B cell (primary cell): ENCODE data around the gene GALNT18. TPM values are rescaled to one million over a fixed set of nuclear protein-coding genes. Genes with fewer than 3 reads are reported as not detected.

ENCODE experiments used
- ATAC-seq: fragments of 200-7000 bp; cut with Tn5 transposase; one replicate; pipeline ENCODE4 v1.10.0; 2021; ENCODE audit warnings: low read depth, mild to moderate bottlenecking, moderate number of reproducible peaks, moderate library complexity
- CTCF ChIA-PET: fragments of 350-600 bp; sonication (Branson Sonifier 250); formaldehyde crosslinking; loops from one replicate; lab custom pipeline; 2021; ENCODE audit warnings: antibody characterized with exemption, inconsistent platforms; lab: Charles Lee
- POLR2A ChIA-PET: fragments of 350-600 bp; sonication (Branson Sonifier 250); formaldehyde crosslinking; loops from one replicate; lab custom pipeline; 2021; ENCODE audit warnings: antibody characterized with exemption; lab: Charles Lee
- DNase-seq: peaks from one replicate; pipeline ENCODE4 v3.0.0; 2013
- H2AFZ ChIP-seq: 2 replicates; pipeline ENCODE4 v1.6.1; 2012; ENCODE audit warnings: mild to moderate bottlenecking, low read depth, low read length; ENCODE audit not compliant: insufficient read depth, poor library complexity, severe bottlenecking
- H3K27ac ChIP-seq, 2 donors: 1 replicate in 1 of 2; 2 replicates in 1 of 2; pipeline ENCODE4 v1.5.1; 2012 to 2013; ENCODE audit warnings: low read length in 2 of 2, mild to moderate bottlenecking in 2 of 2, moderate library complexity in 1 of 2
- H3K27me3 ChIP-seq, 4 experiments: fragments of 200-600 bp in 1 of 4; sonication (generic) in 1 of 4; replicated peaks in 1 of 4; 1 replicate in 2 of 4; 2 replicates in 2 of 4; pipeline versions ENCODE4 v1.6.1 to v1.7.0; 2013 to 2016; ENCODE audit warnings: low read length in 3 of 4, mild to moderate bottlenecking in 2 of 4, mixed read lengths in 1 of 4, moderate library complexity in 1 of 4; ENCODE audit not compliant: insufficient read depth in 4 of 4, control insufficient read depth in 3 of 4; ENCODE audit errors: control extremely low read depth in 1 of 4
- H3K36me3 ChIP-seq, 2 experiments: replicated peaks in 1 of 2; 1 replicate in 1 of 2; 2 replicates in 1 of 2; pipeline versions ENCODE4 v1.6.1 to v1.7.1; 2013; ENCODE audit warnings: low read length in 1 of 2; ENCODE audit not compliant: insufficient read depth in 2 of 2, control insufficient read depth in 1 of 2; ENCODE audit errors: control extremely low read depth in 1 of 2, extremely low read depth in 1 of 2
- H3K4me1 ChIP-seq, 2 donors: fragments of 200-600 bp in 1 of 2; sonication (generic) in 1 of 2; 1 replicate in 1 of 2; 2 replicates in 1 of 2; pipeline versions ENCODE4 v1.5.1 to v1.6.1; 2013 to 2017; ENCODE audit warnings: low read length in 2 of 2; ENCODE audit not compliant: control insufficient read depth in 2 of 2, insufficient read depth in 2 of 2
- H3K4me2 ChIP-seq: replicated peaks from 2 replicates; pipeline ENCODE3; 2012; ENCODE audit warnings: mild to moderate bottlenecking, low read depth, low read length; ENCODE audit not compliant: poor library complexity, severe bottlenecking
- H3K4me3 ChIP-seq, 5 experiments: fragments of 200-600 bp in 1 of 5; sonication (generic) in 1 of 5; 1 replicate in 3 of 5; 2 replicates in 2 of 5; pipeline versions ENCODE4 v1.5.1 to v1.7.0; 2011 to 2016; ENCODE audit warnings: low read length in 4 of 5, mild to moderate bottlenecking in 4 of 5, low read depth in 2 of 5, control low read depth in 1 of 5, moderate library complexity in 1 of 5; ENCODE audit not compliant: insufficient read depth in 1 of 5; ENCODE audit errors: control extremely low read depth in 1 of 5, extremely low read depth in 1 of 5
- H3K79me2 ChIP-seq: fragments of 200-600 bp; sonication (generic); one replicate; pipeline ENCODE4 v1.6.0; 2016; ENCODE audit warnings: low read length; ENCODE audit not compliant: control insufficient read depth, insufficient read depth
- H3K9ac ChIP-seq: fragments of 200-600 bp; sonication (generic); 2 replicates; pipeline ENCODE4 v1.6.1; 2017; ENCODE audit warnings: mild to moderate bottlenecking, low read length, moderate library complexity
- H3K9me3 ChIP-seq, 3 donors: one replicate each; pipeline versions ENCODE4 v1.6.1 to v1.7.1; 2013; ENCODE audit warnings: low read length in 2 of 3; ENCODE audit not compliant: control insufficient read depth in 2 of 3, insufficient read depth in 1 of 3; ENCODE audit errors: control extremely low read depth in 1 of 3
- H4K20me1 ChIP-seq: 2 replicates; pipeline ENCODE4 v1.6.0; 2012; ENCODE audit warnings: mild to moderate bottlenecking, low read length; ENCODE audit not compliant: insufficient read depth, control insufficient read depth, poor library complexity, severe bottlenecking
- H3K27ac Mint-ChIP-seq: one replicate; pipeline ENCODE4 v1.8.0; 2021; ENCODE audit warnings: mixed read lengths
- H3K27me3 Mint-ChIP-seq: one replicate; pipeline ENCODE4 v1.8.0; 2021; ENCODE audit warnings: mixed read lengths
- H3K4me1 Mint-ChIP-seq: one replicate; pipeline ENCODE4 v1.8.0; 2021; ENCODE audit warnings: mixed read lengths
- H3K4me3 Mint-ChIP-seq: one replicate; pipeline ENCODE4 v1.8.0; 2021; ENCODE audit warnings: mixed read lengths
- H3K9me3 Mint-ChIP-seq: one replicate; pipeline ENCODE4 v1.8.0; 2022; ENCODE audit warnings: mixed read lengths; ENCODE audit not compliant: insufficient read depth
- EZH2 ChIP-seq: IDR thresholded peaks from 2 replicates; pipeline ENCODE4 v1.6.1; 2012; ENCODE audit warnings: borderline replicate concordance, low read depth, mild to moderate bottlenecking, moderate library complexity, low read length; ENCODE audit not compliant: insufficient read depth, poor library complexity, severe bottlenecking
- WGBS: methylation state at CpG from one replicate; pipeline ENCODE4 v1.1.5; 2013; ENCODE audit warnings: missing lambda C conversion rate; ENCODE audit not compliant: insufficient coverage; 5-methylcytosine and 5-hydroxymethylcytosine counted together
- intact Hi-C: fragments of 100-400 bp; cut with micrococcal nuclease; formaldehyde crosslinking; loops from one replicate; pipeline ENCODE4 v1.10.0; 2022
- polyA plus RNA-seq: library from polyadenylated mRNA; depleted of rRNA; stranded (reverse); fragments of >200 nt; gene quantifications from 2 replicates; pipeline ENCODE4 v1.2.3, GENCODE V29; 2012
- total RNA-seq, 2 donors: library from RNA; stranded (reverse); fragments of 120-200 nt in 1 of 2; gene quantifications; 1 replicate in 1 of 2; 2 replicates in 1 of 2; pipeline versions ENCODE4 v1.2.3 to v1.2.4, GENCODE V29; 2013 to 2022
- TF ChIP-seq, protein P1 (sequence below): fragments of 200-600 bp; IDR thresholded peaks from one replicate; pipeline ENCODE4 v1.8.0; 2022; ENCODE audit warnings: antibody characterized with exemption, mild to moderate bottlenecking

Gene GALNT18
- total and polyA plus RNA-seq, 2 donors (not counting 1 experiment from before 2014, with no cell fraction given), result not detected

DNA sequence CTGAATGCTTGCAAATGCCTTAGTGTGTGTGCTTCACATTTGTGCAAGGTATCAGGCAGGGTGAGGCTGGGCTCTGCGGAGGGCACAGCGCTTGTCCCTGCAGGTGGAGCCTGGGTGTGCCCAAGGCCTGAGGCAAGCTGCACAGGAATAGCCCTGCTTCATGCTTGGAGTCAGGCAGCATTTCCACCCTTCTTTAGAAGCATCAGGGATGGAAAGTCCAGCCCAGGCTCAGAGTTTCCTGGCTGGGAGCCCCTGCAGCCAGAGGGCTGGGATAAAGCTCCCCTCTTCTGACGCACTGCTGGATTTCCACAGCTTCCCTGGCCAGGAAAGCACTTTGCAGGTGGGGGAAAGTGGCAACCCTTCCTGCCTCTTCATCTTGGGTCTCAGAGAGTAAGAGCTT is 63.4 kb downstream of the GALNT18 start:
- Histone ChIP-seq H3K4me1 (no peaks in the 10 kb centered on the region), H3K4me3 (no peak overlapping the region), H3K9me3 (no peaks in the 10 kb centered on the region), H3K27me3 (peaks cover 0 to 2% (median 0%) of the 10 kb centered on the region in 4 experiments), H2AFZ (no peak overlapping the region), H3K79me2 (no peaks in the 10 kb centered on the region), H3K9ac (no peak overlapping the region), H4K20me1 (no peaks in the 10 kb centered on the region), H3K36me3 (no peaks in the 10 kb centered on the region), H3K27ac (no peak overlapping the region), H3K4me2 (no peak overlapping the region)
- peaks cover 5% of the 10 kb centered on the region for H3K9me3 Mint-ChIP-seq
- no peak for DNase-seq
- no peaks in the 10 kb centered on the region for H3K4me1 Mint-ChIP-seq
- ChIA-PET POLR2A (no interaction called here), CTCF (no interaction called here)
- no peak overlapping the region for H3K27ac Mint-ChIP-seq
- WGBS, result 100% methylated on average over 2 of the region's 3 CpGs
- TF ChIP-seq, protein P1, sequence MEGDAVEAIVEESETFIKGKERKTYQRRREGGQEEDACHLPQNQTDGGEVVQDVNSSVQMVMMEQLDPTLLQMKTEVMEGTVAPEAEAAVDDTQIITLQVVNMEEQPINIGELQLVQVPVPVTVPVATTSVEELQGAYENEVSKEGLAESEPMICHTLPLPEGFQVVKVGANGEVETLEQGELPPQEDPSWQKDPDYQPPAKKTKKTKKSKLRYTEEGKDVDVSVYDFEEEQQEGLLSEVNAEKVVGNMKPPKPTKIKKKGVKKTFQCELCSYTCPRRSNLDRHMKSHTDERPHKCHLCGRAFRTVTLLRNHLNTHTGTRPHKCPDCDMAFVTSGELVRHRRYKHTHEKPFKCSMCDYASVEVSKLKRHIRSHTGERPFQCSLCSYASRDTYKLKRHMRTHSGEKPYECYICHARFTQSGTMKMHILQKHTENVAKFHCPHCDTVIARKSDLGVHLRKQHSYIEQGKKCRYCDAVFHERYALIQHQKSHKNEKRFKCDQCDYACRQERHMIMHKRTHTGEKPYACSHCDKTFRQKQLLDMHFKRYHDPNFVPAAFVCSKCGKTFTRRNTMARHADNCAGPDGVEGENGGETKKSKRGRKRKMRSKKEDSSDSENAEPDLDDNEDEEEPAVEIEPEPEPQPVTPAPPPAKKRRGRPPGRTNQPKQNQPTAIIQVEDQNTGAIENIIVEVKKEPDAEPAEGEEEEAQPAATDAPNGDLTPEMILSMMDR, result no peak
- TF ChIP-seq EZH2, result no peak
- intact Hi-C loops, result no loop called here
- no peak for ATAC-seq
- no peak overlapping the region for H3K4me3 Mint-ChIP-seq
- H3K27me3 Mint-ChIP-seq, result peaks cover 8% of the 10 kb centered on the region

DNA sequence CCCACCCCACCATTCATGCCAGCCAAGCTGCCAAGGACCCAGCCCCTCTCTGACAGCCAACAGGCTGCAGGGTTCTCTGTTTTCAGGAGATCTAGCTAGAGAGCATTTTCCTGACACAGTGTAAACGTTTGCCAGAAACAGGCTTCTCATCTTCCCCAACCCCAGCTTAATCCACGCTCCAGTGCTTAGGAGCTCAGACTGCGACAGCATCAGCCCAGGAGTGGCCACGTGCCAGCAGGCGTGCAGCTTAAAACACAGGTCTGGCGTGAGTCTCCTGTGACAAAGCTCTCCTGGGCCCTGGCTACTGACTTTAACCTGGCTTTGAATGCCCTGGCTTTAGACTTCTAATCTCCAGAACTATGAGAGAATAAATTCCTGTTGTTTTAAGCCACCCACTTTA is 66.6 kb downstream of the GALNT18 start:
- Histone ChIP-seq H3K9ac (no peak overlapping the region), H3K4me1 (no peaks in the 10 kb centered on the region), H3K4me3 (no peak overlapping the region), H2AFZ (no peak overlapping the region), H3K27ac (no peak overlapping the region), H3K9me3 (no peaks in the 10 kb centered on the region), H3K36me3 (no peaks in the 10 kb centered on the region), H3K79me2 (no peaks in the 10 kb centered on the region), H4K20me1 (no peaks in the 10 kb centered on the region), H3K4me2 (no peak overlapping the region), H3K27me3 (peaks cover 0 to 2% (median 0%) of the 10 kb centered on the region in 4 experiments)
- Mint-ChIP-seq H3K27ac (no peak overlapping the region), H3K9me3 (peaks cover 5% of the 10 kb centered on the region), H3K4me3 (no peak overlapping the region), H3K4me1 (no peaks in the 10 kb centered on the region), H3K27me3 (no peaks in the 10 kb centered on the region)
- 89% methylated on average over 6 of the region's 6 CpGs for WGBS
- ChIA-PET CTCF (no interaction called here), POLR2A (no interaction called here)
- TF ChIP-seq, protein P1, result no peak
- no peak for TF ChIP-seq EZH2
- intact Hi-C loops, result no loop called here
- ATAC-seq (no peak), DNase-seq (no peak)
